GM21447 (cell line): ENCODE measurements around the gene TSPAN9.
A peak's percentile ranks its signal among the peaks of the same experiment; 100 is the strongest.

Experiments used
- ATAC-seq: cut with Tn5 transposase; IDR thresholded peaks from one replicate; pipeline ENCODE4 v1.9.1; 2021; ENCODE audit not compliant: unreplicated experiment

The TSPAN9 gene

GRCh38 chr12:3076730-3077571 is at the start of gene TSPAN9:
TSS of gene TSPAN9 (plus strand) at chr12:3077379. CDS start at chr12:3201194, 123,815 bp downstream.
- ATAC-seq: peak; percentile 68

GRCh38 chr12:3028108-3028507 is 49.1 kb upstream of the TSPAN9 start:
- ATAC-seq: no peak

GRCh38 chr12:3030821-3031429 is 46.3 kb upstream of the TSPAN9 start:
- no peak for ATAC-seq

- no peak for ATAC-seq
Measured at GRCh38 chr12:3032161-3032560, 45.0 kb upstream of the TSPAN9 start.

GRCh38 chr12:3032770-3033538 is 44.2 kb upstream of the TSPAN9 start:
- ATAC-seq: no peak

- ATAC-seq: no peak
Measured at GRCh38 chr12:3033539-3033867, 43.7 kb upstream of the TSPAN9 start.

GRCh38 chr12:3034067-3034750 is 43.0 kb upstream of the TSPAN9 start:
- ATAC-seq: no peak

GRCh38 chr12:3035171-3035570 is 42.0 kb upstream of the TSPAN9 start:
- ATAC-seq: no peak

GRCh38 chr12:3035815-3036702 is 41.1 kb upstream of the TSPAN9 start:
- ATAC-seq: no peak

GRCh38 chr12:3036901-3037600 is 40.1 kb upstream of the TSPAN9 start:
- no peak for ATAC-seq

GRCh38 chr12:3038166-3038565 is 39.0 kb upstream of the TSPAN9 start:
- ATAC-seq: no peak

GRCh38 chr12:3038926-3039510 is 38.2 kb upstream of the TSPAN9 start:
- ATAC-seq: no peak

GRCh38 chr12:3040026-3040656 is 37.0 kb upstream of the TSPAN9 start:
- no peak for ATAC-seq

- ATAC-seq: no peak
Measured at GRCh38 chr12:3040663-3041544, 36.3 kb upstream of the TSPAN9 start.

GRCh38 chr12:3041558-3042164 is 35.5 kb upstream of the TSPAN9 start:
- ATAC-seq: peak; percentile 80

GRCh38 chr12:3042394-3042793 is 34.8 kb upstream of the TSPAN9 start:
- no peak for ATAC-seq

GRCh38 chr12:3042826-3043225 is 34.4 kb upstream of the TSPAN9 start:
- no peak for ATAC-seq
